ENCODE data around the gene ATXN7L1.

ATXN7L1 gene

DNA sequence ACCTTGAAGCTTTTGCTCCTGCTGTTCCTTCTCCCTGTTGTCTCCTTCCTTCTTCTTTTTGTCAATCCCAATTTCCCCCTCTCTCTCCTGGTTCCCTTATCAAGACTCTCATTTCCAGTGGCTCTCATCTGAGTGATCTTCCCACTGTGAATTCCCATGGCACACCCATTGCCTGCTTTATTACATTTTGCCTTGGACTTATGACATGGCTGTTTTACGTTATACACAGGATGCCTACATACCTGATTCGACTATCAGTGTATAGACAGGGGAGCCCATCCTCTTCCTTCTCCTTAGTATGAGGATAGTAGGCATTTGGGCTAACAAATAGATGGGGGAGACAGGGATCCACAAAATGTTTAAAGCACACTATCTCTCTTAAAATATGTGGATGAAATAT lies 255.2 kb downstream of the ATXN7L1 start:
- Histone ChIP-seq H3K9me3 (ENCODE audit: control insufficient read depth, insufficient read depth, low read length) (no peaks in the 10 kb centered on the region), H3K36me3 (ENCODE audit: control insufficient read depth, insufficient read depth, low read length) (peaks cover 14% of the 10 kb centered on the region), H3K4me3 (ENCODE audit: low read length) (no peak overlapping the region), H3K27me3 (ENCODE audit: control insufficient read depth, insufficient read depth, low read length) (no peaks in the 10 kb centered on the region), H3K4me1 (ENCODE audit: control insufficient read depth, insufficient read depth, low read length) (no peaks in the 10 kb centered on the region), H3K27ac (ENCODE audit: low read length) (no peak overlapping the region)
- DNase-seq (ENCODE audit: low read depth, low spot score), result no peak
- no CpG with 5 or more reads among the region's 2 CpGs for WGBS (ENCODE audit: insufficient coverage, insufficient read length)

DNA sequence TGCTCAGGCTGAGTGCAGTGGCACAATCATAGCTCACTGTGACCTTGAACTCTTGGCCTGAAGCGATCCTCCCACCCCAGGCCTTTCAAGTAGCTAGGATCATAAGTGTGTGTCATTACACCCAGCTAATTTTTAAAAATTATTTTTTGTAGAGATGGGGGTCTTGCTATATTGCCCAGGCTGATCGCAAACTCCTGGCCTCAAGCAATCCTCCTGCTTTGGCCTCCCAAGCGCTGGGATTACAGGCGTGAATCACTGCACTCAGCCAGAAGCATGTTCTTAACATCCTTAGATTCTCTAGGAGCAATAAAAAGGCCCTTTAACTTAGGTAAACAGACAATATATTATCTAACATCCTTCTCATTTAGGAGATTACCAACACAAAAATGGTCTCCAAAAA lies 256.8 kb downstream of the ATXN7L1 start:
- no peaks in the 10 kb centered on the region for H3K27me3 ChIP-seq (ENCODE audit: control insufficient read depth, insufficient read depth, low read length)
- H3K4me1 ChIP-seq (ENCODE audit: control insufficient read depth, insufficient read depth, low read length), result no peaks in the 10 kb centered on the region
- H3K36me3 ChIP-seq (ENCODE audit: control insufficient read depth, insufficient read depth, low read length), result peaks cover 19% of the 10 kb centered on the region
- H3K9me3 ChIP-seq (ENCODE audit: control insufficient read depth, insufficient read depth, low read length), result no peaks in the 10 kb centered on the region
- H3K27ac ChIP-seq (ENCODE audit: low read length), result no peak overlapping the region
- WGBS (ENCODE audit: insufficient coverage, insufficient read length), result no CpG with 5 or more reads among the region's 4 CpGs
- DNase-seq (ENCODE audit: low read depth, low spot score), result no peak
- no peak overlapping the region for H3K4me3 ChIP-seq (ENCODE audit: low read length)

- peaks cover 23% of the 10 kb centered on the region for H3K36me3 ChIP-seq (ENCODE audit: control insufficient read depth, insufficient read depth, low read length)
- whole genome bisulfite sequencing (ENCODE audit: insufficient coverage, insufficient read length), result no CpG with 5 or more reads among the region's 5 CpGs
These were observed 258.4 kb downstream of the ATXN7L1 start for GRCh38 chr7:105618016-105618296.

DNA sequence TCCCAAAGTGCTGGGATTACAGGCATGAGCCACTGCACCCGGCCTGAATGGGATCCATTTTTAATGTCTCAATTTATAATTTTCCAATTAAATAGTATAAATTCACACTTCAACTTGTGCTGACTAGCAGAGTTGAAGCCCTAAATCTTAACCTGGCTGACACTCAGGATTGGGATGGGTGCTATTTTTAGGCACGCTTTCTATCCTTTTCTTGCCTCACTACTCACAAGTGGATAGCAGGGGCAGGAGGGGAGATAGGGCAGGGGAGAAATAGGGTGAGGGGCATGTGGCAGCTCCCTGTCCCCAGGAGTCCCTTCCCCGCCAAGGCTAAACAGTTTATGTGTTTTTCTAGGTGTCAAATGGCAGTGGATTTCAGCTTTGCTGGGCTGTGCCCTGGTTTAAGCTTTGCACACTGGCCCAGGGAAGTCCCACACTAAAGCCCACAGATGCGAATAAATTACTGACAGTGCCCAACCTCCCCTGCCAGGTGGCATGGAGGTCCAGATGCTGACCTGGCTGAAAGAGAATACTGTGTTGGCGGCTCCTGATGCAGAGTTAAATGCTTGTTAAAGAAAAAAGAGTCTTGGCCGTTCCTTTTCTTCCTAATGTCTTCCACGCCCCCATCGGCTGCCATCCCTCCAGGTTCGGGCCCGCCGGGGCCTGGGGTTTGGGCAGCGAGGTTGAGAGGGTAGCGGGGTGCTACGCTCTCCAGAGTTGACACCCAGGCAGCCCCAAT lies 259.0 kb downstream of the ATXN7L1 start:
- no peaks in the 10 kb centered on the region for H3K27me3 ChIP-seq (ENCODE audit: control insufficient read depth, insufficient read depth, low read length)
- H3K9me3 ChIP-seq (ENCODE audit: control insufficient read depth, insufficient read depth, low read length), result no peaks in the 10 kb centered on the region
- peaks cover 22% of the 10 kb centered on the region for H3K36me3 ChIP-seq (ENCODE audit: control insufficient read depth, insufficient read depth, low read length)
- no peaks in the 10 kb centered on the region for H3K4me1 ChIP-seq (ENCODE audit: control insufficient read depth, insufficient read depth, low read length)
- no peak overlapping the region for H3K27ac ChIP-seq (ENCODE audit: low read length)
- H3K4me3 ChIP-seq (ENCODE audit: low read length), result no peak overlapping the region
- WGBS (ENCODE audit: insufficient coverage, insufficient read length), result no CpG with 5 or more reads among the region's 14 CpGs
- no peak for DNase-seq (ENCODE audit: low read depth, low spot score)

More at GRCh38 chr7:105618016-105618296, 258.4 kb downstream of the ATXN7L1 start:
- Histone ChIP-seq H3K4me3 (ENCODE audit: low read length) (no peak overlapping the region), H3K4me1 (ENCODE audit: control insufficient read depth, insufficient read depth, low read length) (no peaks in the 10 kb centered on the region), H3K27ac (ENCODE audit: low read length) (no peak overlapping the region), H3K27me3 (ENCODE audit: control insufficient read depth, insufficient read depth, low read length) (no peaks in the 10 kb centered on the region), H3K9me3 (ENCODE audit: control insufficient read depth, insufficient read depth, low read length) (no peaks in the 10 kb centered on the region)
- DNase-seq (ENCODE audit: low read depth, low spot score), result no peak

- DNase-seq (ENCODE audit: low read depth, low spot score), result no peak
- no peak overlapping the region for H3K27ac ChIP-seq (ENCODE audit: low read length)
- no peak overlapping the region for H3K4me3 ChIP-seq (ENCODE audit: low read length)
- H3K27me3 ChIP-seq (ENCODE audit: control insufficient read depth, insufficient read depth, low read length), result no peaks in the 10 kb centered on the region
- H3K9me3 ChIP-seq (ENCODE audit: control insufficient read depth, insufficient read depth, low read length), result no peaks in the 10 kb centered on the region
- H3K4me1 ChIP-seq (ENCODE audit: control insufficient read depth, insufficient read depth, low read length), result no peaks in the 10 kb centered on the region
- H3K36me3 ChIP-seq (ENCODE audit: control insufficient read depth, insufficient read depth, low read length), result peaks cover 22% of the 10 kb centered on the region
- no CpG with 5 or more reads among the region's 20 CpGs for WGBS (ENCODE audit: insufficient coverage, insufficient read length)
These were observed 262.0 kb downstream of the ATXN7L1 start for GRCh38 chr7:105614341-105614840.

DNA sequence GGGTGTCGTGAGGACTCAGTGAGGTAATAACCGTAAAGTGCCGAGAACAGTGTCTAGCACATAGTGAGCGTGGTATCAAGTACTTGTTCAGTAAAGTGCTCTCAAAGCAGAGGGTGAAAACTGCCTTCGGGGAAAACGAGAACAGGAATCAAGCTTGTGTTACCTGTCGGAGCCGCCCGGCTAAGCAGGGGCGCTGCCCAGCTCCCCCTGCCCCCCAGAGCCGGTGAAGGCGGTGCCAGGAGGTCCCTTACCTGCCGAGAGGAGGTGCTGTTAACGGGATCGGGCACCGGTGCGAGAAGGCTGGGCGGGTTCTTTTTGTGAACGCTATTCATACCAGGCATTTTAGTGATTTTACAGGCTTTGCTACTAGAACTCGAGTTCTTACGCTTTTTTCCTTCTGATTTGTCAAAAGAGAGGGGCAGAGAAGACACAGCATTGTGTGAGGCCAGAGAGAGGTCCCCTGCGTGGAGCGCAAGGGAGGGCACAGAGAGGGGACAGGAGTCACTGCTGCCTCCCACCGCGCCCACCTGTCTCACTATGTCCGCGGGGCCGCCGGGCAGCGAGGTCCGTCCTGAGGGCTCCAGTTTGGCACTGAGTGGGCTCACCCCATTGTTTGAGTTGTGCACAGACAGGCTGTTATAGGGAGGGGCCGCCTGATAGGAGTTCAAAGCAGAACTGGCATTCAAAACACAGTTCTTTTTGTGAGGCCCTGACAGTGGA lies 262.6 kb downstream of the ATXN7L1 start:
- no CpG with 5 or more reads among the region's 32 CpGs for WGBS (ENCODE audit: insufficient coverage, insufficient read length)
- peaks cover 22% of the 10 kb centered on the region for H3K36me3 ChIP-seq (ENCODE audit: control insufficient read depth, insufficient read depth, low read length)
- H3K27me3 ChIP-seq (ENCODE audit: control insufficient read depth, insufficient read depth, low read length), result no peaks in the 10 kb centered on the region
- H3K4me1 ChIP-seq (ENCODE audit: control insufficient read depth, insufficient read depth, low read length), result no peaks in the 10 kb centered on the region
- H3K27ac ChIP-seq (ENCODE audit: low read length), result no peak overlapping the region
- H3K9me3 ChIP-seq (ENCODE audit: control insufficient read depth, insufficient read depth, low read length), result no peaks in the 10 kb centered on the region
- DNase-seq (ENCODE audit: low read depth, low spot score), result no peak
- H3K4me3 ChIP-seq (ENCODE audit: low read length), result no peak overlapping the region

DNA sequence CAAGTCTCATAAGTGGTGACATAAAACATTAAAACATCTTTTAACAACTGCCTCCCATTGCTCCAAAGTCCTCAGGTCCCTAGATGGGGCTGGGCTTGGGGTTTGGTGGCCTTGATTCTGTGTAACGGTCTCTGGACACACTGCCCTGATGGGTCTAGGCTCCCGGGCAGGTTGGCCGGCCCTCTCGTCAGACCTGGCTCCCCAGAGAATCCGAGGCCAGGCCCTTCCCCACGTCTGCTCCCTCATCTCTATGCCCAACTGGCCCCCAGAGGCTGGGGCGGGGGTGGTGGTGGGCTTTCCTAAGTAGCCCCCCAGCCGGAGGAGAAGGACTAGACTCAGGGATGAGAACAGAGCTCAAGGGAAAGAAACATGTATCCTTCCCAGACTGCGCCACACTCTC lies 263.6 kb downstream of the ATXN7L1 start:
- WGBS (ENCODE audit: insufficient coverage, insufficient read length), result no CpG with 5 or more reads among the region's 9 CpGs
- H3K27me3 ChIP-seq (ENCODE audit: control insufficient read depth, insufficient read depth, low read length), result no peaks in the 10 kb centered on the region
- no peak overlapping the region for H3K4me3 ChIP-seq (ENCODE audit: low read length)
- H3K4me1 ChIP-seq (ENCODE audit: control insufficient read depth, insufficient read depth, low read length), result no peaks in the 10 kb centered on the region
- no peaks in the 10 kb centered on the region for H3K9me3 ChIP-seq (ENCODE audit: control insufficient read depth, insufficient read depth, low read length)
- peaks cover 22% of the 10 kb centered on the region for H3K36me3 ChIP-seq (ENCODE audit: control insufficient read depth, insufficient read depth, low read length)
- H3K27ac ChIP-seq (ENCODE audit: low read length), result no peak overlapping the region
- DNase-seq (ENCODE audit: low read depth, low spot score), result no peak

- no peaks in the 10 kb centered on the region for H3K9me3 ChIP-seq (ENCODE audit: control insufficient read depth, insufficient read depth, low read length)
- no peak for DNase-seq (ENCODE audit: low read depth, low spot score)
These were observed 264.3 kb downstream of the ATXN7L1 start for GRCh38 chr7:105611856-105612775.

DNA sequence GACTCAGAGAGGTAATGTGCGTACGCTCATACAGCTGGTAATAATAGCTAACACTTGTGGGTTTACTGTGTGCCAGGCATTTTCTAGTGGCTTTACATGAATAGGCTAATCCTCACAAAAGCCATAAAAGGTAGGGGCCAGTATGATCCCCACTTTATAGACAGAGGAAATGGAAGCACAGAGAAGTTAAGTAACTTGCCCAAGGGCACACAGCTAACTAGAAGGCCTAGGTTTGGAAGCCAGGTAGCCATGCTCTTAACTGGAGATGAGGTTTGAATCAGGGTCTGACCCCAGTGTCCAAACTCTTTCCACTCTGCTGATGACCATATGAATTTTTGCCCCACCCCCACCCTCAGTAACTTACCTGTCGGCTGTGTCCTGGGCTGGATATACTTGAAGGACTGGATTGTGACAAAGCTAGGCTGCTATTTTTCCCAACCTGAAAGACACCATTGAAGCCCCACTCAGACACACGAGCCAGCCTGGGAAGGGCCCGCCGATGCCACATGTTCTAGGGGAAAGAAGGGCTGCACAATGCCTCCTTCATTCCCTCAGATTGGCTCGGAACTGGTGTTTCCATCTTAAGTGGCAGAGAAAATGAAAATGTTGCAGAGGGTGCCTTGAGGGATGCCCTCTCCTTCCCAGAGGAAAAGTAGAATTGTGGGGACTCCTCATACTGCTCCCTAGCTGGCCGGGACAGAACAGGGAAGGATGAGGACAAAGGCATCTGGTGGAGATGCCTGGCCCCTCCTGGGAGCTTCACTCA lies 266.1 kb downstream of the ATXN7L1 start:
- Histone ChIP-seq H3K4me1 (ENCODE audit: control insufficient read depth, insufficient read depth, low read length) (0 out of 2 replicates have a peak, but pooled peaks cover 1% of the 10 kb centered on the region), H3K27ac (ENCODE audit: low read length) (no peak overlapping the region), H3K9me3 (ENCODE audit: control insufficient read depth, insufficient read depth, low read length) (no peaks in the 10 kb centered on the region), H3K4me3 (ENCODE audit: low read length) (no peak overlapping the region), H3K36me3 (ENCODE audit: control insufficient read depth, insufficient read depth, low read length) (peaks cover 13% of the 10 kb centered on the region), H3K27me3 (ENCODE audit: control insufficient read depth, insufficient read depth, low read length) (no peaks in the 10 kb centered on the region)
- no CpG with 5 or more reads among the region's 8 CpGs for WGBS (ENCODE audit: insufficient coverage, insufficient read length)
- no peak for DNase-seq (ENCODE audit: low read depth, low spot score)

More at GRCh38 chr7:105611856-105612775, 264.3 kb downstream of the ATXN7L1 start:
- H3K36me3 ChIP-seq (ENCODE audit: control insufficient read depth, insufficient read depth, low read length), result peaks cover 19% of the 10 kb centered on the region
- no CpG with 5 or more reads among the region's 16 CpGs for WGBS (ENCODE audit: insufficient coverage, insufficient read length)
- no peak overlapping the region for H3K27ac ChIP-seq (ENCODE audit: low read length)
- H3K4me1 ChIP-seq (ENCODE audit: control insufficient read depth, insufficient read depth, low read length), result no peaks in the 10 kb centered on the region
- no peaks in the 10 kb centered on the region for H3K27me3 ChIP-seq (ENCODE audit: control insufficient read depth, insufficient read depth, low read length)
- no peak overlapping the region for H3K4me3 ChIP-seq (ENCODE audit: low read length)
